Liver (tissue), 9 donors: ENCODE data around the gene ATP10D. TPM values are rescaled to one million over a fixed set of nuclear protein-coding genes. Genes with fewer than 3 reads are reported as not detected.

Experiments
- DNase-seq: peaks from one replicate; pipeline ENCODE4 v3.0.0-alpha.2; 2017; ENCODE audit warnings: low spot score
- H3K27ac ChIP-seq, 2 donors: one replicate each; pipeline ENCODE4 v1.7.0; 2013; ENCODE audit warnings: inconsistent platforms in 2 of 2, low read length in 2 of 2, control low read depth in 1 of 2, low read depth in 1 of 2, mild to moderate bottlenecking in 1 of 2
- H3K27me3 ChIP-seq, 4 donors: one replicate each; pipeline versions ENCODE4 v1.6.1 to v1.7.0; 2013; ENCODE audit warnings: low read length in 3 of 4, inconsistent platforms in 1 of 4, mild to moderate bottlenecking in 1 of 4, moderate library complexity in 1 of 4; ENCODE audit not compliant: control insufficient read depth in 4 of 4, insufficient read depth in 4 of 4
- H3K36me3 ChIP-seq, 4 donors: one replicate each; pipeline versions ENCODE4 v1.6.1 to v1.7.0; 2013; ENCODE audit warnings: low read length in 3 of 4, mild to moderate bottlenecking in 3 of 4, low read depth in 1 of 4, moderate library complexity in 1 of 4; ENCODE audit not compliant: control insufficient read depth in 4 of 4, insufficient read depth in 3 of 4
- H3K4me1 ChIP-seq, 4 donors: one replicate each; pipeline versions ENCODE4 v1.6.1 to v1.7.0; 2013; ENCODE audit warnings: low read length in 3 of 4, mild to moderate bottlenecking in 3 of 4, moderate library complexity in 1 of 4; ENCODE audit not compliant: control insufficient read depth in 4 of 4, insufficient read depth in 4 of 4
- H3K4me3 ChIP-seq, 3 donors: one replicate each; pipeline versions ENCODE4 v1.6.1 to v1.7.0; 2013; ENCODE audit warnings: low read length in 3 of 3, control low read depth in 1 of 3, low read depth in 1 of 3, mild to moderate bottlenecking in 1 of 3
- H3K9ac ChIP-seq, 2 donors: one replicate each; pipeline ENCODE4 v1.7.0; 2013; ENCODE audit warnings: low read length in 2 of 2, mild to moderate bottlenecking in 2 of 2, moderate library complexity in 2 of 2, control low read depth in 1 of 2, low read depth in 1 of 2
- H3K9me3 ChIP-seq, 4 donors: one replicate each; pipeline versions ENCODE4 v1.6.1 to v1.7.0; 2013; ENCODE audit warnings: low read length in 3 of 4; ENCODE audit not compliant: control insufficient read depth in 4 of 4
- CTCF ChIP-seq: fragments of 150-350 bp; IDR thresholded peaks from 2 replicates; pipeline ENCODE4 v1.5.1; 2017; ENCODE audit warnings: improper control_type of control experiment, low read depth, low read length; ENCODE audit not compliant: missing input control
- EGR1 ChIP-seq, 2 donors: IDR thresholded peaks; 2 replicates each; pipeline ENCODE4 v1.6.1; 2016 to 2018; ENCODE audit warnings: antibody characterized with exemption in 2 of 2, low read depth in 2 of 2
- FOXA1 ChIP-seq: IDR thresholded peaks from 2 replicates; pipeline ENCODE4 v1.6.1; 2016; ENCODE audit warnings: antibody characterized with exemption
- FOXA2 ChIP-seq: IDR thresholded peaks from 2 replicates; pipeline ENCODE4 v1.6.1; 2016; ENCODE audit warnings: antibody characterized with exemption
- GABPA ChIP-seq, 2 donors: IDR thresholded peaks in 1 of 2; conservative IDR thresholded peaks in 1 of 2; 2 replicates each; pipeline ENCODE4 v1.6.1; 2016; ENCODE audit warnings: antibody characterized with exemption in 2 of 2, mild to moderate bottlenecking in 1 of 2, moderate library complexity in 1 of 2
- HNF4A ChIP-seq, 2 donors: conservative IDR thresholded peaks; 2 replicates each; pipeline ENCODE4 v1.6.1; 2016; ENCODE audit warnings: antibody characterized with exemption in 2 of 2, mild to moderate bottlenecking in 2 of 2
- HNF4G ChIP-seq: IDR thresholded peaks from 2 replicates; pipeline ENCODE4 v1.6.1; 2016; ENCODE audit warnings: antibody characterized with exemption
- JUND ChIP-seq, 2 donors: IDR thresholded peaks; 2 replicates each; pipeline ENCODE4 v1.6.1; 2016; ENCODE audit warnings: antibody characterized with exemption in 2 of 2
- RAD21 ChIP-seq, 2 donors: IDR thresholded peaks; 2 replicates each; pipeline ENCODE4 v1.6.1; 2016; ENCODE audit warnings: antibody characterized with exemption in 2 of 2, mild to moderate bottlenecking in 2 of 2
- RXRA ChIP-seq, 2 donors: IDR thresholded peaks; 2 replicates each; pipeline ENCODE4 v1.6.1; 2017 to 2018; ENCODE audit warnings: antibody characterized with exemption in 2 of 2, mild to moderate bottlenecking in 1 of 2
- SP1 ChIP-seq: IDR thresholded peaks from 2 replicates; pipeline ENCODE4 v1.6.1; 2018; ENCODE audit warnings: antibody characterized with exemption, mild to moderate bottlenecking
- TAF1 ChIP-seq: conservative IDR thresholded peaks from 2 replicates; pipeline ENCODE4 v1.6.1; 2016; ENCODE audit warnings: antibody characterized with exemption, mild to moderate bottlenecking
- YY1 ChIP-seq: IDR thresholded peaks from 2 replicates; pipeline ENCODE4 v1.6.1; 2016; ENCODE audit warnings: antibody characterized with exemption, mild to moderate bottlenecking
- ZBTB33 ChIP-seq: IDR thresholded peaks from 2 replicates; pipeline ENCODE4 v1.6.1; 2016; ENCODE audit warnings: antibody characterized with exemption
- WGBS: extraction: QIAGEN DNeasy Blood & Tissue Kit; methylation state at CpG from one replicate; pipeline ENCODE4 v1.1.7; 2013; 5-methylcytosine and 5-hydroxymethylcytosine counted together
- polyA plus RNA-seq, 2 donors: library from polyadenylated mRNA; stranded (reverse) in 1 of 2; unstranded in 1 of 2; fragments of 200-250 nt in 1 of 2; fragments of >200 nt in 1 of 2; fragmentation: Nextera tagmentation in 1 of 2; extraction: Ambion mirVana in 1 of 2; gene quantifications; one replicate each; pipeline versions ENCODE4 v1.2.1 to v1.2.3, GENCODE V29; 2013 to 2015
- total RNA-seq, 2 donors: library from RNA; depleted of rRNA; stranded (reverse); fragments of >200 nt; gene quantifications; one replicate each; pipeline ENCODE4 v1.2.3, GENCODE V29; 2014
- TF ChIP-seq, protein P1 (sequence below): IDR thresholded peaks from 2 replicates; pipeline ENCODE4 v1.6.1; 2016; ENCODE audit warnings: antibody characterized with exemption
- TF ChIP-seq, protein P2 (sequence below): IDR thresholded peaks from 2 replicates; pipeline ENCODE4 v1.6.1; 2016; ENCODE audit warnings: antibody characterized with exemption, mild to moderate bottlenecking
- donor health status: healthy.
- donor health status: healthy.
- donor health status: healthy.
- donor health status: healthy.
- donor health status: healthy.

Gene ATP10D
- total and polyA plus RNA-seq, 4 donors: 4.3 to 13.6 (median 7.4) TPM

- TF ChIP-seq HNF4A (conservative IDR thresholded peaks at IDR 0.05): no peak
- no peak for TF ChIP-seq SP1
- no peak for TF ChIP-seq CTCF
- TF ChIP-seq YY1: no peak
- TF ChIP-seq RXRA (IDR thresholded peaks at IDR 0.05): no peak
- TF ChIP-seq GABPA (IDR thresholded peaks at IDR 0.05 in 1 of 2, conservative IDR thresholded peaks at IDR 0.05 in 1 of 2): no peak
- no peak for TF ChIP-seq FOXA2
- TF ChIP-seq TAF1: no peak
- TF ChIP-seq ZBTB33: no peak
- no peak for TF ChIP-seq JUND (IDR thresholded peaks at IDR 0.05)
- TF ChIP-seq RAD21 (IDR thresholded peaks at IDR 0.05): no peak
- TF ChIP-seq EGR1 (IDR thresholded peaks at IDR 0.05; ENCODE audit: low read depth in 2 of 2): no peak
- H3K9me3 ChIP-seq: no peaks in the 10 kb centered on the region
- H3K4me1 ChIP-seq: peaks cover 3 to 7% (median 6%) of the 10 kb centered on the region in 4 donors
- 39% methylated on average over 2 of the region's 2 CpGs for WGBS
- no peak overlapping the region for H3K9ac ChIP-seq
- H3K27me3 ChIP-seq: no peaks in the 10 kb centered on the region
- DNase-seq: no peak
- no peak overlapping the region for H3K4me3 ChIP-seq
- H3K27ac ChIP-seq: no peak overlapping the region
- H3K36me3 ChIP-seq: no peaks in the 10 kb centered on the region
Observed at GRCh38 chr4:47466056-47466785, 18.9 kb upstream of the ATP10D start.

DNA sequence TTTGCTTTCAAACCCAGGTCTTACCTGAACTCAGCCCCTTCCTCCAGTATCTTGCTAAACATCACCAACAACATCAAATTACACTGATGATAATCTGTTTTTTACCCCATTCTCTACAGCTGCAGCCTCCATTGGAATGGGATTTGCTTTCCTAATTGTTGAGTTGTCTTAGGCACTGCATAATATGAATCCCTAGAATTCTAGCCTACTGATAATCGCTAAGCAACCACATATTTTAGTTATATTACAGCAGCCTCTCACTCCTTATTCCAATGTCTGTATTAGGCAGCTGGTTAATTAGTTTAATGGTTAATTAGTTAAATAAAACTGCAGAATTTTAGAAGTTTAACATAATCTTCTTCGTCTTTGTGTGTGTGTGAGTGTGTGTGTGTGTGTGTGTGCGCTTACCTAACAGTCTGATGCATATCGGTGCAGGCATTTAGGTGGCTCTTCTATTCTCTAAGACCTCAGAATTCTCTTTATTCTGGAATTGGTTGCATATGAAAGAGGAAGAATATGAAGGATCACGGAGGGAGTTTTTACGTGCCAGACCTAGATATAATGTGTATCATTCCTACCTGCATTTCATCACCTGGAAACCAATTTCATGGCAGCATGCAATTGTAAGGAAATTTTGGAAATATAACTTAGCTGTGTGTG is 16.2 kb upstream of the ATP10D start:
- DNase-seq: no peak
- no peaks in the 10 kb centered on the region for H3K36me3 ChIP-seq
- WGBS: 80% methylated on average over 6 of the region's 6 CpGs
- TF ChIP-seq, protein P1, sequence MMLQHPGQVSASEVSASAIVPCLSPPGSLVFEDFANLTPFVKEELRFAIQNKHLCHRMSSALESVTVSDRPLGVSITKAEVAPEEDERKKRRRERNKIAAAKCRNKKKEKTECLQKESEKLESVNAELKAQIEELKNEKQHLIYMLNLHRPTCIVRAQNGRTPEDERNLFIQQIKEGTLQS: no peak
- TF ChIP-seq FOXA1 (no peak), HNF4G (no peak), CTCF (no peak), TAF1 (no peak), RAD21 (IDR thresholded peaks at IDR 0.05) (no peak), HNF4A (conservative IDR thresholded peaks at IDR 0.05) (no peak), YY1 (no peak), JUND (IDR thresholded peaks at IDR 0.05) (no peak), RXRA (IDR thresholded peaks at IDR 0.05) (no peak), SP1 (no peak)
- TF ChIP-seq, protein P2, sequence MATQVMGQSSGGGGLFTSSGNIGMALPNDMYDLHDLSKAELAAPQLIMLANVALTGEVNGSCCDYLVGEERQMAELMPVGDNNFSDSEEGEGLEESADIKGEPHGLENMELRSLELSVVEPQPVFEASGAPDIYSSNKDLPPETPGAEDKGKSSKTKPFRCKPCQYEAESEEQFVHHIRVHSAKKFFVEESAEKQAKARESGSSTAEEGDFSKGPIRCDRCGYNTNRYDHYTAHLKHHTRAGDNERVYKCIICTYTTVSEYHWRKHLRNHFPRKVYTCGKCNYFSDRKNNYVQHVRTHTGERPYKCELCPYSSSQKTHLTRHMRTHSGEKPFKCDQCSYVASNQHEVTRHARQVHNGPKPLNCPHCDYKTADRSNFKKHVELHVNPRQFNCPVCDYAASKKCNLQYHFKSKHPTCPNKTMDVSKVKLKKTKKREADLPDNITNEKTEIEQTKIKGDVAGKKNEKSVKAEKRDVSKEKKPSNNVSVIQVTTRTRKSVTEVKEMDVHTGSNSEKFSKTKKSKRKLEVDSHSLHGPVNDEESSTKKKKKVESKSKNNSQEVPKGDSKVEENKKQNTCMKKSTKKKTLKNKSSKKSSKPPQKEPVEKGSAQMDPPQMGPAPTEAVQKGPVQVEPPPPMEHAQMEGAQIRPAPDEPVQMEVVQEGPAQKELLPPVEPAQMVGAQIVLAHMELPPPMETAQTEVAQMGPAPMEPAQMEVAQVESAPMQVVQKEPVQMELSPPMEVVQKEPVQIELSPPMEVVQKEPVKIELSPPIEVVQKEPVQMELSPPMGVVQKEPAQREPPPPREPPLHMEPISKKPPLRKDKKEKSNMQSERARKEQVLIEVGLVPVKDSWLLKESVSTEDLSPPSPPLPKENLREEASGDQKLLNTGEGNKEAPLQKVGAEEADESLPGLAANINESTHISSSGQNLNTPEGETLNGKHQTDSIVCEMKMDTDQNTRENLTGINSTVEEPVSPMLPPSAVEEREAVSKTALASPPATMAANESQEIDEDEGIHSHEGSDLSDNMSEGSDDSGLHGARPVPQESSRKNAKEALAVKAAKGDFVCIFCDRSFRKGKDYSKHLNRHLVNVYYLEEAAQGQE: no peak
- no peak overlapping the region for H3K9ac ChIP-seq
- peaks cover 0 to 3% (median 0%) of the 10 kb centered on the region in 4 donors for H3K4me1 ChIP-seq
- H3K4me3 ChIP-seq: no peak overlapping the region
- H3K27me3 ChIP-seq: no peaks in the 10 kb centered on the region
- no peaks in the 10 kb centered on the region for H3K9me3 ChIP-seq
- H3K27ac ChIP-seq: no peak overlapping the region
